Measurements from ENCODE around the gene IGSF9B.

DNA sequence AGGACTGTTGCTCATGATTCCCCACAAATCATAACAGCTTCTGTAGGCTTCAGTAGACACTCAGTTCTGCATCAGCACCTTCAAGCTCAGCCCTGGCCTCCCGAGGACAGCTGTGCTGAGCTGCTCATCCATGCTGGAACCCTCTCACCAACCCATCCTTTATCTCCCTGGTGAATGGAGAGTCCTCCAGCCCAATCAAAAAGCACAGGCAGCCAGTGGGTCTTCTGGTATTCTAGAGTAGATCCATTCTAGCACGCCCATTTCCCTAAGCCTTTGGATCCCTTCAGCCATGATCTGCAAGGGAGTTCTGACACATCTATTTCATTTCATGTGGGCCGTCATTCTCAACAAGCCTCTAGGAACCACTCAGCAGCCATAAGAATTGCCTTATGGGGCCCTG, 66.9 kb downstream of the IGSF9B start:
- TF ChIP-seq ISL1 (CRISPR knock-in tag; IDR thresholded peaks at IDR 0.05) (no peak), PPARA (CRISPR knock-in tag; IDR thresholded peaks at IDR 0.05; ENCODE audit: borderline replicate concordance) (no peak), ZFP3 (CRISPR knock-in tag; IDR thresholded peaks at IDR 0.05) (no peak), CSDC2 (CRISPR knock-in tag; IDR thresholded peaks at IDR 0.05) (no peak), ESRRG (CRISPR knock-in tag; IDR thresholded peaks at IDR 0.05) (no peak), TCF4 (CRISPR knock-in tag; IDR thresholded peaks at IDR 0.05; ENCODE audit: borderline replicate concordance) (no peak), ZNF8 (CRISPR knock-in tag; IDR thresholded peaks at IDR 0.05) (no peak)
- TF ChIP-seq, protein P1, sequence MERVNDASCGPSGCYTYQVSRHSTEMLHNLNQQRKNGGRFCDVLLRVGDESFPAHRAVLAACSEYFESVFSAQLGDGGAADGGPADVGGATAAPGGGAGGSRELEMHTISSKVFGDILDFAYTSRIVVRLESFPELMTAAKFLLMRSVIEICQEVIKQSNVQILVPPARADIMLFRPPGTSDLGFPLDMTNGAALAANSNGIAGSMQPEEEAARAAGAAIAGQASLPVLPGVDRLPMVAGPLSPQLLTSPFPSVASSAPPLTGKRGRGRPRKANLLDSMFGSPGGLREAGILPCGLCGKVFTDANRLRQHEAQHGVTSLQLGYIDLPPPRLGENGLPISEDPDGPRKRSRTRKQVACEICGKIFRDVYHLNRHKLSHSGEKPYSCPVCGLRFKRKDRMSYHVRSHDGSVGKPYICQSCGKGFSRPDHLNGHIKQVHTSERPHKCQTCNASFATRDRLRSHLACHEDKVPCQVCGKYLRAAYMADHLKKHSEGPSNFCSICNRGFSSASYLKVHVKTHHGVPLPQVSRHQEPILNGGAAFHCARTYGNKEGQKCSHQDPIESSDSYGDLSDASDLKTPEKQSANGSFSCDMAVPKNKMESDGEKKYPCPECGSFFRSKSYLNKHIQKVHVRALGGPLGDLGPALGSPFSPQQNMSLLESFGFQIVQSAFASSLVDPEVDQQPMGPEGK (CRISPR knock-in tag; IDR thresholded peaks at IDR 0.05; ENCODE audit: borderline replicate concordance), result no peak
